GM21515 (cell line): ENCODE results near the gene MANBA.

Experiments
- ATAC-seq: cut with Tn5 transposase; IDR thresholded peaks from one replicate; pipeline ENCODE4 v1.9.1; 2021; ENCODE audit not compliant: unreplicated experiment

MANBA gene

GRCh38 chr4:102683881-102684609, 76.7 kb downstream of the MANBA start:
- ATAC-seq = no peak

DNA sequence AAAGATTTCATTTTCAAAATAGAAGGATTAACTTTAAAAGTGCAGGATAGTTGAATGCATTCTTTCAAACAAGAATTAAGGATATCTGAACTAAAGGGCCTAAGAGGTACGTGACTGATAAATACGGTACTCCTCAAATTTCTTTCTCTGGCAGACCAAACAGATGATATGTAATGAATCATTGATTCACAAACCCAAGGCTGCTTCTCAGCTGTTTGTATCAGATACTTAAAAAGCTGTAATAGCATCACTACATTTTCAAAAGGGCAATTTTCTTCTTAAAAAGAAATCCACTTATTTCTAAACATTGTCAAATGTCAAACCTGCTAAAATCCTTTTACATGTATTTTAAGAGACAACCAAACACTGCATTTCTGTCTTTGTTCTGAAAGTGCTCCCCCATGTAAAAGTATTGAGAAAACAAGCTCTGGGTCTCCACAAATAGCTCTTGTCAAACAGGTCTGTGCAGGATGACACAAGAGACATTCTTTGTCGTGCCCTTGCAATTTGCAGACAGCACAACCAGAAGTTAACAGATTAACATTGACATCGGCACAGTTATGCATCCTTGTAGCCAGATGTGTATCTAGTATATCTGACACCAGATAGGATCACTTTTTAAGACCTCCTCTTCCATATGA, 82.0 kb downstream of the MANBA start:
- ATAC-seq = no peak

DNA sequence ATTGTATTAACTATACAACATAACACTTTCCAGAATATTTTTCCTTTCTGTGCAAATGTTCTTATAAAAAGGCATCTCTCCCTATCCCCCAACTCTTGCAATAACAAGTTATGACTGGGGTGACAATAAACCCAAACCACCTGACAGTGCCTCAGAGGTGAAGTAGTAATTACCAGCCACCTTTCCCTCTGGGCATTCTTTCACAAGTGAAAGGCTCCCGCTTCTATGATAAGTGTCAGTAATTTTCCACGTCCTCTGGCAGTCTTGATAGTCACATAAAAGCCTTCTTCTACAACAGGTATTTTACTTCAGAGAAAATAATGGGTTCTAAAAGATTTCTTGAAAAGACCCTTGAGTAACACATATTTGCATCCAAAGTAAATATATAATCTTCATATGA, 82.7 kb downstream of the MANBA start:
- no peak for ATAC-seq

GRCh38 chr4:102675141-102675540, 85.6 kb downstream of the MANBA start:
- no peak for ATAC-seq

GRCh38 chr4:102667001-102667400, 93.8 kb downstream of the MANBA start:
- ATAC-seq = no peak

DNA sequence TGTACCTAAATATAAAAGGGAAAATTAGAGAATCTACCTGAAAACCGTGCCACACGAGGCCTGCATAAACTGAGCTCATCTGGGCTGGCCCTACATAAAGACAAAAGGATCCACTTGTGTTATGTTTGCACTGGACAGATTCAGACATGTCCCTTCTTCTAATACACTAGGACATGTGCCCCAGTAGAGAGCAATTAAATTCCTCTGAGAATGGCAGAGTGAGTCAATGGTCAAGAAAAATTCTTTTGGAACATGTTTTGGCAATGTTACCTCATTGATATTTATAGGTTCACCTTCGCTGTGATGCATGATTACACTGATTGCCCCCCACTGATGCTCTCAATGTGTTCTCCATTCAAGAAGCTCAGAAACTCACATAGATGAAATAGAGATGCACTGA, 95.2 kb downstream of the MANBA start:
- ATAC-seq = no peak

DNA sequence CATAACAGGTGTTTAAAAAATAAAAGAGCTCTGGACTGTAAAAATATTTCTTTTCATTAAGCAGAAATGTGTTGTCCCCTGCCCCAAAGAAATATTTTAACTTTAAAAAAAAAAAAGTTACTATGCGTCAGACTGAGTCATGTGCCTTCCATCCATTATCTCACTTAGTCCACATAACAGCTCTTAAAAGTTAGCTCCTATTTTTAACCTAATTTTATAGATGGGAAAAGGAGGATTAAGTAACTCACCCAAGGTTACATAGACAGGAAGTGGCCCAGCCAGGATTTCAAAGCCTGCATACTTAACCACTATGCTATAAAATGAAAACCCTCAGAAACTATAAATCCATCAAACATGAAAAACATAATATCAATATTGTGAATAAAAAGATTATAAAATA, 97.7 kb downstream of the MANBA start:
- ATAC-seq = no peak

- no peak for ATAC-seq
These were observed 103.6 kb downstream of the MANBA start for GRCh38 chr4:102657206-102657605.

DNA sequence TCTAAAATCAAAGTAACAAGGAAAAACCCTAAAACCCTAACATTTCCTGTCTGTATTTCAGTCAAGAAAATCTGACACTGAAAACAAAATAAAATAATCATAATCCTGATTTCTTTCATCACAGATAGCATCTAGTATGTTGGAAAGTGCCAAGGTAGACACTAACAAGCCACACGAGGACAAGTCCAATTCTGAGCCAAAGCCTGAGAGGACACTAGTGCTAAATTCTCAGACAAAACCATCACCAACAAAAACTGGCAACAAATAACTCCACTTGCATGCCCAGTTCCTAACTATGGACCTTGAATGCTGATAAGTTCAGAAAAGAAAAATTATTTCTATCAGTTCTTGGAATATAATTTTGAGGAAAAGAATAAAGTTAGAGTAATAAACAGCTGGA, 113.7 kb downstream of the MANBA start:
- no peak for ATAC-seq

DNA sequence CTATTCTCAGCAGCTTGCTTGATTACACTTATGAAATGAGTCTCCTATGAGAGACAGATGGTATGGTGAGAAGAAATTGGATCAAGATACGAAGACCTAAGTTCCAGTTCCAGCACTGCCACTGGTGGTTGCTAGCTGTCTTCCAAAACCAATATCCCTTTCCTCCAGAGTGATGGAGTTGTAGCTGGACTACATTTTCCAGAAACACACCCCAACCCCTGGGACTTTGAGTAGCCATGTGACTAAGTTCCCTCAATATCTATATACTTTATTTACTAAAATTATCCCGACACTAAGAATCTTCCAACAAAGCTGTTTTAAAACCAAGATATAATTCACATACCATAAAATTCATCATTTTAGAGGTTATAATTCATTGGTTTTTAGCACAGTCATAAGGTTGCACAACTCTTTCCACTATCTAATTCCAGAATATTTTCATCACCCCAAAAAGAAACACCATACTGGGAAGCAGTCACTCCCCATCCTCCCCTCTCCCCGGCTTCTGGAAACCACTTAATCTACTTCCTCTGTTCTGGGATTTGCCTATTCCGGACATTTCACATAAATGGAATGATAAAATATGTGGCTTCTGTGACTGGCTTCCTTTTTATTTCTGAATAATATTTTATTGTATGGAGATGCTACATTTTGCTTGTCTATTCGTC, 118.0 kb downstream of the MANBA start:
- ATAC-seq = no peak

- no peak for ATAC-seq
These were observed 119.0 kb downstream of the MANBA start for GRCh38 chr4:102641793-102642192.

GRCh38 chr4:102640669-102641068, 120.1 kb downstream of the MANBA start:
- ATAC-seq = no peak

- no peak for ATAC-seq
These were observed 121.2 kb downstream of the MANBA start for GRCh38 chr4:102639598-102639997.

DNA sequence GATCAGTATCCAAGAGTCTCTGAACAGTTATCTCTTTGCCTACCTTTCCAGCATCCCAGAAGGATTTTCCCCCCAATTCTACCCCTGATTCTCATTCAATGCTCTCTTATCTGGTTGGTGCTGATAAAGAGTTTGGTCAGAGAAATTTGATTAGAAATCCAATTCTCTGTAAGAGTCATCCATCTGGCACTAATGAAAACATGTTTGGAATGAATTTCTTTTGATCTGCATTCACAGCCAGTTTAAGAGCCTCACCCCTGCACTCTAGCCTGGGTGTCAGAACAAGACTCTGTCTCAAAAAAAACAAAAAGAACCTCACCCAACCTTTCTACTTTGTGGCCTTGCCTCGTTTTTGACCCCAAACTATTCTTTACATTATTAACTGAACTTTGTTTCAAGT, 122.1 kb downstream of the MANBA start:
- ATAC-seq = no peak

GRCh38 chr4:102637391-102637790, 123.4 kb downstream of the MANBA start:
- ATAC-seq = no peak

GRCh38 chr4:102633100-102633499, 127.7 kb downstream of the MANBA start:
- ATAC-seq = no peak

DNA sequence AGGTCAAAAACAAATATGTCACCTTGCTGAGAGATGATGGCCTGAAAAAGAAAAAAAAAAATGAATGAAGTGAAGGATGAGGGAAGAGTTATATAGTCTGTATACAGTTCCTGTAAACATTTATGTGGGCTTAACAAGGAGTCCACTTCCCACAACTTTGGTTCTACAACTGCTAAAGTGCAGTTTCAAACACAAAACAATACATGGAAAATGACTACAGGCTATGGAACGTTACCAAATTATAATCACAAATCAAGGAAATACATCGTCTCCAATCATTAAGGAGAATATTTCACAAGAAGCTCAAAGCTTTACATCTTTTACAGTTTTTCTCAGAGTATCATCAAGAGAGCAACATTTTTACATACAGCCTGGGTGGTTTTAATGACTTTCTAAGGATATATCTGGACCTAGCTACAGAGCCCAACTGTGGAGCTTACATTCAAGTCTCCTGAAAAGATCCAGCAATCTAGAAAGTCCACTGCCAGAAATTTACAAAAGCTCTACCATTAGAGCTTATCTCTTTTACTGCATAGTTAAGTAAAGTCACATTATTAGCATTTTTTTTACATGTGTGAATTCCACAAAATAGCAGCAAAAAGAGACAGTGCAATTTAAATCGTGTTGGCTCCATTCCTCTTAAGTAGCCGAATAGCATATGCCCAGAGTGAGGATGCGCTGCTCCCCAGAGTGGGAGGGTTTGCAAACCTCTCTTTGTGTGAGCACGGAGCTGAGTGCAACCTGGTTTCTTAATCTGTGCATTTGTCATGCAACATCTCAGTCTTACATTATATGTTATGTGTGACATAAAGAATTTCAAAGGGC, 128.3 kb downstream of the MANBA start:
- ATAC-seq = no peak

DNA sequence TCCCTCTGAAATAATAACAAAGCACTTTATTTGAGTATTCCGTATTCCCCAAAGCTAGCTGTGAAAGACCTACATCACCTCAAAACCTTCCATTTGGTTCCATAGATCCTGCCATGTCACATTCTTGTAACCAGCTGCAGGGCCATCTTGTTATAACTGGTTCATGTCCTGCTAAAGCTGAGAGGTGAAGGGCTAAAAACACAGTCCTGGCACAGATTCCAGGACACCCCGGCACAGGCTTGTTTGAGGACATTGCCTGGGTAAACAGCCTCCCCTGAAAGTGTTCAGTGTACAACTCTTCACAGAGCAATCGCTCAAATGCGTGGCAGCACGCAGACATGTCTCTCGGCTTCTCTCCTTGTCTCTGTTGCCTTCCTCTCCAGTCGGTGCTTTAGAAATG, 129.2 kb downstream of the MANBA start:
- ATAC-seq = no peak

DNA sequence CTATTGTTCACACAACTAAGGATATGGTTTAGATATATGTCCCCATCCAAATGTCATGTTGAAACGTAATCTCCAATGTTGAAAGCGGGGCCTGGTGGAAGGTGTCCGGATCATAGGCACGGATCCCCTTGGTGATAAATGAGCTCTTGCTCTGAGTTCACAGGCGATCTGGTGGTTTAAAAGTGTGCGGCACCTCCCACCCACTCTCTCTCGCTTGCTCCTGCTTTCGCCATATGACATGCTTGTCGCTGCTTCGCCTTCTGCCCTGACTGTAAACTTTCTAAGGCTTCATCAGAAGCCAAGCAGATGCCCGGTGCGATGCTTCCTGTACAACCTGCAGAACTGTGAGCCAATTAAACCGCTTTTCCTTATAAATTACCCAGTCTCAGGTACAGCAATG, 131.1 kb downstream of the MANBA start:
- ATAC-seq = no peak

- no peak for ATAC-seq
These were observed 132.8 kb downstream of the MANBA start for GRCh38 chr4:102627831-102628523.
